Mesenteric fat pad (tissue), 1 donor: ENCODE results near the gene KRTAP27-1. TPM values are rescaled to one million over a fixed set of nuclear protein-coding genes. Genes with fewer than 3 reads are reported as not detected.

ENCODE experiments used
- DNase-seq: peaks from one replicate; pipeline ENCODE4 v3.0.0-alpha.2; 2020; ENCODE audit warnings: low spot score
- long read RNA-seq: library from polyadenylated mRNA; unstranded; transcript quantifications from one replicate; pipeline ENCODE4 v2.0.0, GENCODE V29; 2020
- total RNA-seq: library from RNA; stranded (reverse); fragmentation: NEBNext Ultra II Directional; extraction: Animal tissue kit (Norgen Biotek cat#: 25700); gene quantifications from one replicate; pipeline ENCODE4 v1.2.1, GENCODE V29; 2021
- donor health status: DM: yes; HTN: yes; CAD: no.

Gene KRTAP27-1, protein sequence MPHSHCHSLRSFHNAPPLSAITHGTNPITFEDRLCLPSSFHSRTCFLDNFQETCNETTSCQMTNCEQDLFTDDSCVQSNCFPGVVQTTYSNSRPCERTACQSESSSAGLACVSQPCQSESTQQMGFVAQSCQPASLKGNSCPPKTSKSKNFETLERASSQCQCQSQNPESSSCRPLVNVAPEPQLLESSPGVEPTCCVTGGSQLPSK
- not detected for total RNA-seq
- long read RNA-seq: 0 reads

DNA sequence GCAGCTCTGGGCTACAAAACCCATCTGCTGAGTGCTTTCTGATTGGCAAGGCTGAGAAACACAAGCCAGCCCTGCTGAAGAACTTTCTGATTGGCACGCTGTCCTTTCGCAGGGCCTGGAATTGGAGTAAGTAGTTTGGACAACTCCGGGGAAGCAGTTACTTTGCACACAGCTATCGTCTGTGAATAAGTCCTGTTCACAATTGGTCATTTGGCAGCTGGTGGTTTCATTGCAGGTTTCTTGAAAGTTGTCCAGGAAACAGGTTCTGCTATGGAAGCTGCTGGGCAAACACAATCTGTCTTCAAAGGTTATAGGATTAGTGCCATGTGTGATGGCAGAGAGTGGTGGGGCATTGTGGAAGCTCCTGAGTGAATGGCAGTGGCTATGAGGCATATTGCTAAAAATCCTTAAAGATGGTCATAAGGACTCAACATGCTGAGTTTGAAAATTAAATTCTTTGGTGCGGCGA is at the start of gene KRTAP27-1:
Gene KRTAP27-1, minus strand, starts transcription at position 419 of the 469 bp plus-strand sequence. Its CDS starts 26 bp downstream, at position 393.
- DNase-seq: no peak

DNA sequence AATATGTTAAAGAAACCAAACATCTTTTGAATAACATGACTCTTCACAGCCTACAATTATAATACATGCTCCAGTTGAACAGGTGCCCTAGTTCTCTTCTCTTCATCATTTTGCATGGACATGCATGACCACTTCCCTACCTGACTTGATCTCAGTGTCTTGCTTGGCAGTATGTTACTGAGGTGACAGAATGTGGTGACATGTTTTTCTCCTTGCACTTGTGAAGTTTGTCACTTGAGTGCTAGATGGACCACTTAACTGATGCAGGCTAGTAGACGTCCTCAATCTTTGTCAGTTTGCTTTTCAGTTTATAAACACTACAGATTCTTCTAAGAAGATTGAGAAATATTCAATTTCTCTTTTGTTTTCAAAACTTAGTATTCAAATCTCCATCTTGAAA is 44.7 kb upstream of the KRTAP27-1 start:
- DNase-seq: no peak

DNA sequence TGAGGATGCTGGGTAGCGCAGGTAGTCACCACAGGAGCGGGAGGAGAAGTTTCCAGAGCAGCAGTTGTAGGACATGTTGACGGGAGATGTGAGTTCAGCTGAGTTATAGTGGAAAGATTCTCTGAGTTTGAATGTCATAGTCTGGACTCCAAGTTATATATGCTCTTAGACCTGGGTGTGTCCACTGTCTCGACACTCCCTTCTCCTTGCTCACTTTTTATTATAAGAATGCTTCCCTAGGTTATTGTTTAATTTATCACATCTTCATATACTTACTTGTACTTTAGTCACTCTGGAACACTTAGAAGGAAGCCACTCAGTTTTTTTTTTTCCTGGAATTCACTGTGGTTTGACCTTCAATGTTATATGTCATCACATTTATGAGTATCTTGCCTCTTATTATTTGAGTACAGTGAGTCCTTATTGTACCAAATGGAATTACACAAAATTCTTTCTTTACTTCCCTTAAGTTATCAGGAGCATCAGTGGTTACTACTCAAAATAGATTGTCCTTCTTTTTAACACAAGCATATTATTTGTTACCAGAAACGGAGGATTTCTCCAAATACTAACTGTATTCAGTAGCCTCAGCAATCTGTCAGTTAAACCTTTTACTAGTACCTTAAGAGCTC is 34.8 kb upstream of the KRTAP27-1 start, which contains the start of gene KRTAP13-2:
Gene KRTAP13-2, minus strand, starts transcription at position 133 of the 632 bp plus-strand sequence. Its CDS starts 58 bp downstream, at position 75.
- DNase-seq: no peak

DNA sequence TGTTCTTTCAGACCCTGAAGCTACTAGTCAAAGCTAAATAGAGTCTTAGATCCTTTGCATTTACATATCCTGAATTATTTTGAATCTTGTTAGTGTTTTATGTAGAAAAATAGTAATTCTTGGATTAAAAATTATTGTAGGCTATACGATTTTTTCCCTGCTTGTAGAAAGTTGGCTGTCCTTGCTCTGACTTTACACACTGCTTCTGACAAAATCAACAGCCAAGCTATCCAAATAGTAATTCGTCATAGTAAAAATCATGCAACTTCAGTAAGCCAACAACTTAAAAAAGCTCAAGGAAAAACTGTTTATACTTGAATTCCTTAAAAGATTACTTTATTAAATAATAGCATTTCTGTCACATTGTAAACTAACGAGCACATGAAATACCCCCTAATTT is 18.4 kb upstream of the KRTAP27-1 start:
- no peak for DNase-seq

DNA sequence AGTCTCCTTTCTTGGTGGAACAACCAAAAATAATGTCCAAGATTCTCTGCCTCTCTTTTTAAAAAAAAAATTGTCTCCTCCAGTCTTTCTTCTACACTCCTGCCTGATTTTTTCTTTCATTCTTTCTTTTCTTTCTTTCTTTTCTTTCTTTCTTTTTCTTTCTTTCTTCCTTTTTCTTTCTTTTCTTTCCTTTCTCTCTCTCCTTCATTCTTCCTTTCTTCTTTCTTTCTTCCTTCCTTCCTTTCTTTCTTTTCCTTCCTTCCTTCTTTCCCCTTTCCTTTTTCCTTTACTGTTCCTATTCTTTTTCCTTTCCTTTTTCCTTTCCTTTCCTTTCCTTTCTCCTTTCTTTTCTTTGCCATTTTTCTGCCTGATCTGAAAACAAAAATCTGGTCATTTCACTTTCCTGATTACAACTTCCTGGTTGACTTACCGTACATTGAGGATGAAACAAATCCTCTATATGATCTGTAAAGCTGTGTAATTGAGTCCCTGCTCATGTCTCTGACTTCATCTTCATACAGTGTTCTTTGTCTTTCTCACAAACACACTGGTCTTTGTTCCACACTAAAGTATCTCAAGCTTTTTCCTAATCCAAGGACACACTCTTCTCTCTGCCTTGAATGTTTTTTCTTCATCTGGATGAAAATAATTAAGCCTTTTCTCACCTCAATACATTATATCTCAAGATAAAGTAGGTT is 17.0 kb upstream of the KRTAP27-1 start:
- DNase-seq: no peak

DNA sequence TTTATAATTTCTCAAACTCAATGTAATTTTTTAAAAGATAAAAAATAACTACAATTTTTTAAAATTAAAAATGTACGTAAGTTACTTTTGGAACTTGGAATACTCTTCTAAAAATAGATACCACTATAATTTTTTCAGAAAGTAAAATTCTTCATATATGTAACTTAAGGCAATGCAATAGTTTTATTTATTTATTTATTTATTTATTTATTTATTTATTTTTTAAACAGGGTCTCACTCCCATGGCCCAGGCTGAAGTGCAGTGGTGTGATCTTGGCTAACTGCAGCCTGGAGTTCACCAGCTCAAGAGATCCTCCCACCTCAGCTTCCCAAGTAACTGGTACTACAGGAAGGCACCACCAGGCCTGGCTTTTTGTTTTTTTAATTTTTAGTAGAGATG is 14.0 kb upstream of the KRTAP27-1 start:
- no peak for DNase-seq

DNA sequence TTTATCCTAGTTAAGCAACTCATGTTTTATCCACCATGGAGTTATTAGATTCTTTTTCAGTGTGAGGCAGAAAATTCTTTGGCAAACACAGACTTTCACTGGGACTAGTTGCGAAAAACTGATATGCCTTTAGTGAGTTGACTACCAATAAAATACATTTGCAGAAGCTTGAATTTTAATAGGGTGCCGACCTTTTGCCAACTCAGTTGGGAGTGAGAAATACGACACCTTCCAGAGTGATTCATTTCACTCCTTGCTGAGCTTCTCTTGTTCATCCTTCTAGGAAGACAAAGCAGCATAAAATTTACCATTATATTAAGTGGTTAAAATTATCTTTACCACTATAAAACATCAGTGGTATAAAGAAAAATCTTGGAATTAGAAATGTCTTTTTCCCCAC is 12.1 kb upstream of the KRTAP27-1 start:
- DNase-seq: no peak

DNA sequence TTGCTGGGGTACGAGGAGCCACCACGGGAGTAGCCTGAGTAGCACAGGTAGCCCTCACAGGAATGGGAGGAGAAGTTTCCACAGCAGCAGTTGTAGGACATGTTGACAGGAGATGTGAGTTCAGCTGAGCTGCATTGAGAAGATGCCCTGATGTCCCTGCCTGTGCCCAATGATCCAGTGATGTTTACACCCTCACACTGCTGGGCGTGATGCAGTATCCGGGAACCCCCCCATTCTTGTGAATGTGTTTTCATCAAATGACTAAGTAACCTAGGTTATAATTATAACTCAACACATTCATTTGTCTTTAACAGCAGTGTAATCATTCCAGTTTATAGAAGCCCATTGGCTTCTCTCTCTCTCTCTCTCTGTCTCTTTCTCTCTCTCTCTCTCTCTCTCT is 11.0 kb upstream of the KRTAP27-1 start, which contains the start of gene KRTAP23-1:
Gene KRTAP23-1, minus strand, starts transcription at position 101 of the 400 bp plus-strand sequence. Its CDS starts 0 bp downstream, at position 101.
- DNase-seq: no peak

DNA sequence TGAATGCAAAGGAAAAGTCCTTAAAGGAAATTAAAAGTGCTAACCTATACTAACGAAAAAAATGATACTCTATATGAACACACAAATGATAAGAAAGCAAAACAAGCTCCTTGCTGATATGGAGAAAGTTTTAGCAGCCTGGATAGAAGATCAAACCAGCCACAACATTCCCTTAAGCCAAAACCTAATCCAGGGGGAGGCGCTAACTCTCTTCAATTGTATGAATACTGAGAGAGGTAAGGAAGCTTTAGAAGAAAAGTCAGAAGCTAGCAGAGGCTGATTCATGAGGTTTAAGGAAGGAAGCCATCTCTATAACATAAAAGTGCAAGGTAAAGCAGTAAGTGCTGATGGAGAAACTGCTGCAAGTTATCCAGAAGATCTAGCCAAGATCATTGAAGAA is 7.5 kb upstream of the KRTAP27-1 start:
- DNase-seq: no peak

DNA sequence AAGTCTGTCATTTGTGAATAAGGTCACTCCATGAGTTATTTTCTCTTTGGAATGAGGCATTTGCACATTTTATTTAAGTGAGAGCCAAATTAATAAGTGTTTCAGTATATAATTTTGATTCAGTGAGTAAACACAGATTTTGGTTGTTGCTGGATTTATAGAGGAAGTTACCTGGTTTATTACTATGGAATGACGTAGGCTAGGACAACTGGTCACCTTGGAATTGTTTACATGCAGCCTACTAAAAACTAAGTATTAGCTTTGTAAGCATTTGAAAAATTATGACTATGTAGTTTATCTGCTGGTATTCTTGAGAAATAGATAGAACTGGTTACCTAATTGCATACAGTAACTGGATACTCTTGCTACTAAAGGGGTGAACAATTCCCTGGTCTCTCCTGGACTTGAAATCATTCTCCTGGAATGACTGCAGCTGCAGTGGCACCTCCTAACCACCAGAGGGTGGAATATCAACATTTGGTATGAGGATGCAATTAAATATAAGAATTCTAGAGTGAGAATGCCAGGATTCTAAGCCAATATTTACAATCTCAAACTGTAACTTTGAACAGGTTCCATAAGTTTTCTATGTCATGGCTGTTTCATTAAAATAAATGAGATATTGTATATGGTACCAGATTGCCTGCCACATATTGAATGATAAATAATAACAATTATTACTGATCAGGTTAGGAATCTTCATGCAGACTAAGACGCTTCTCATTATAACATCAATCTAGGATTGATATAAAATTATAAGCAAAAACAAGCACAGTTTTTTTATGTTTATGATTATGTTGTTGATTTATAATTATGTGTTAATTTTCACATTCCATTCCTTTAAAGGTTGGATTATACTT is 3.5 kb upstream of the KRTAP27-1 start:
- no peak for DNase-seq

DNA sequence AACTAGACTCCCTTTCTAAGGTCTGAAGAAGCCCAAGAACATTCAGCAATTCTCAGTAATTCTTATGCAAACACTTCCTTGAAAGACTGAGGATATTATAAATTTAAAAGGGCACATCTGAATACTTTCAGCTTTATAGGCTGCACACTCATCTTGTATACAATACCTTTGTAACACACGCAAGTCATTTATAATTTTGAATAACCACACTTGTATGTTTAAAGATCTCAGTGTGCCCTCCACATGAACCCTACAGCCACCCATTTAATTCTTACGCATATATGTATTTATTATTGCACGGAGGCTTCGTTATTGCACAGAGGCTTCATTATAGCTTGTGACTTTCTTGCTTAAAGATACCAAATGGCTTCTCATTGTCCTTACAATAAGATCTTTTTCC is 1.2 kb upstream of the KRTAP27-1 start:
- no peak for DNase-seq

DNA sequence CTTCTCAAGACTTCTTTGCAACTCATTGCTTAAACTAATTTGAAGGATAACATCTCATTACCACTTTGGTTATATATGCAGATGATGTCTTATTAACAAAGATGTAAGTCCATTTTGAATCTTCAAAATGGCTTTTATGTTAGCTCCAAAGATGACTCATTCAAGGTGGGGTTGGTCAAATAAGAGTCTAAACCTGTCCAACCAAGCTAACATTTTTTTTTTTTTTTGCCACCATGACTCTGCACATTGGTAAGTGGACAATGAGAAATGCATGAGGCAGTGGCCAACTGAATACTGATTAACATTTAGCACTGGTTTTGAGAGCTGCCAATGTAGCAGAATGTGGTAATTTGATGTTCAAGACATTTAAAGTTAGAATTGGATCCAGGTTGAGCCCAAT is 278 bp upstream of the KRTAP27-1 start:
- DNase-seq: no peak

DNA sequence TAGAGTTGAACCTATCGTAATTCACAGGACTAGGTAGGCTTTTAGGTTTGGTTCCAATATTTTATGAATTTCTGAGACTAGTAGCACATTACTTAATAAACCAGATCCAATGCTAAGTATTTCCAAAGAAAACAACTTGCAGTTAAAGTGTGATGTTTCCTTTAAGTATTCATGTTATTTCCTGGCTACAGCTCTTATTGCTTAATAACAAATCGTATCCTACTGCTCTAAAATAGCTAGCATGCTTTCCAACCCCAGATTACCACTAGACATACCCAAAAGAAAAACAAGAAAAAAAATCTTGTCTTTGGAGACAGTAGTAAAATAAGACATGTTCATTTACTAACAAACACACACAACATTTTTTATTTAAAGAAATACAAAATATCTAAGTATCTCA is 898 bp downstream of the KRTAP27-1 start:
- no peak for DNase-seq

DNA sequence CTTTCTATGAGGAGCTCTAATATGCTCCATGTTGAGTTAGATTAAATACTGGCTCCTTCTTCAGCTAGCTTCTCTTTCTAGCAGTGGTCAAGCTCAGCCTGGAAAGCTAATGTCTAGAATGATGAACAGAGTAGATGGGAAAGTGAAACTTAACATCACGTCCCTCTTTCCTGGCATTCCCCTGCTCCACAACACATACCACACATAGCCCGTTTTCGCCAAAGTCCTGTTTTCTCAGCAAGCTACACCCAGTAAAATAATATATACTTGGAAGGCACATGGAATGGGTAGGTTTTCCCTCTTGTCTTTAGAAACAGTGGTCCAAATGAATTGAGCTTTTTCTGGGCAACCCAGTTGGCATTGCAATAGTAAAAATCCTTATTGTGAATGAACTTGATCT is 3.8 kb downstream of the KRTAP27-1 start:
- DNase-seq: no peak

DNA sequence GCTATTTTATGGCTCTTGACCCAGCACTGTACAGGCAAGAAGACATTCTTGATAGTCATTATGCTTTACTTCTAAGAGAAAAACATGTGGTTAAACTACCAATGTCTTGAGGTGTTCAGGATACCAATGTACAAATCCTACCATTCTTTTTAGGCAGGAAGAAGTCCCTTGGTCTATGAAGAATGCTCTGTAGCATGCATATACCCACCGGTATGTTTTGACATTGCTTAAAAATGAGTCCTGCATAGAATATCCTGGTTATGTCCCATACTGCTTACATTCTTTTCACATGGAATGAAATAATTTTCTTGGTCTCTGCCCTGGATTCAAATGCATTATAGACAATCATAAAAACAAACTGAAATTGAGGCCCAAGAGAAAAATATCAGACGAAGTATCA is 4.8 kb downstream of the KRTAP27-1 start:
- no peak for DNase-seq

DNA sequence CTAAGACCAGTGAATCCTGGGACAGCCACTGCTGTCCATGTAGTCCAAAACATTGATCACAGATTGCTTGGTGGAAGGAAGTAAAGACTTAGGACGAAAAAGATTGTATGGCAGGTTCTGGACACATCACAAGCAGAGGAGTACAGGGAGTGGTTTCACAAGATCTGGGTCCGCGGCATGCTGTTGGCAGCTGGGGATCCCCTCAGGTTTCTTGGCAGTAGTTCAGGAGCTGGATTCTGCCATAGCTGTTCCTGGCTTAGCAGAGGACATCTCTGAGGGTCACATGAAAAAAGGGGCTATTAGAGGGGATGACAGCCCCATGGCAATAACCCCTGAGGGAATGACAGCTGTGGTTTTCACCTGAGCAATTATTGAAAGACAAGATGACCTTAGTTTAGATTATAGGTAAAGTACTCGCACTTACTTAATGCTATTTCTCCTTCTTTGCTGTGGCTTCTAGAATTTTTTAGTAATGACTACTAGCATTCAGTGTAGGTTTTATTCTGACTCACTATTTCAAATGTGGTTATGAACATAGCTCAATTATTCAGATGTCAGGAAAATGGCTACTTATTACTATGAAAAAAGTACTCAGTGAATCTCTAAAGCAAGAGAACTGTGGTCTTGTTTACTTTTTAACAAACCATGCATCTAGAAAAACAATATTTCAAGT is 8.2 kb downstream of the KRTAP27-1 start:
- DNase-seq: no peak

DNA sequence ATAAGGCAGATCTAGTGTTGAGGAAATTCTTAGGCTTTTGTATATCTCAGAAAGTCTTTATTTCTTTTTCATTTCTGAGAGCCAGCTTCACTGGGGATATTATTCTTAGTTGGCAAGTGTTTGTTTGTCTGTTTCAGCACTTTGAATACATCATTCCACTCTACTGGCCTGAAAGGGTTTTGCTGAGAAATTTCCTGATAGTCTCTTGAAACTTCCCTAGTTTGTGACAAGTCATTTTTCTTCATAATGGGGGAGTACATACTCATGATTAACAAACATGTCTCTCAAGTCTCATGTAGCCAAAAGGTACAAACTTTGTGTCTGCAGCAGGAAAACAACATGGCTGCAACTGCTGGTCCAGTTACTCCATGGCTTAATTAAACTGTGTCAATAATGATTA is 11.1 kb downstream of the KRTAP27-1 start:
- DNase-seq: no peak

DNA sequence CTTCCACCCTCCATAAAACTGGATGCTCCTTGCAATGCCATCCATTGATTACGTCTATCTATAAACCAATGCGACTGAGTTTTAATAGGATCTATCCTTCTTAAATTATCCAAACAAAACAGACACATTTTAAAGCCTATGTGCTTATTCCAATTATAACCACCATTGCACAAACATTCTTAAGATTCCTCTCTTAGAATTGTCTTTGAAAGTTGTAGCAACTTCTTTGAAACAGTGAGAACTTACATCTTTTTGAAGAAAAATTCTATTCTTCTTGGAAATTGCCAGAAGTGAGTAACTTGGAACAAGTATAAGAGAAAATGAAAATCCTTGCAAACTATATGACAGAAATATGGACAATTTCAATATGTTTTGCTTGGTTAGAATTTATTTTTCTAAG is 17.3 kb downstream of the KRTAP27-1 start, which contains the start of gene KRTAP26-1:
Gene KRTAP26-1, minus strand, starts transcription at position 101 of the 400 bp plus-strand sequence. CDS start 280 bp downstream, outside the sequence.
- DNase-seq: no peak

DNA sequence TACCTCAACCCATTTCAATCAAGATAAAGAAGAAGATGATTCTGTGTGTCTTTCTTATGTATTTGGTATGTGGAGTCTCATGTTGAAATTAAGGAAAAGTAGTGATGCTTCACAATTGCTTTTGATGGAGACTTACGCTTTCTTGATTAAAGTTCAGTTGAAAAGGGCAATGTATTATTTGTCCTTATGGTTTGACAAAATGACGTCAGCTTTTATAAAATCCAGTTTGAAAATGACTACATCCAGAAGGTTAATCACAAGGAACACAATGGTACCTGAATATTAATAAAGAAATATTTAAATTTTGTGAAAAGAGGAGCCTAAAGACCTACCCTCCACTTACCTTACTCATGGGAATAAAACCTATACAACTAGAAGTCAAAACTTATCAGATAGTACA is 21.8 kb downstream of the KRTAP27-1 start:
- DNase-seq: no peak

DNA sequence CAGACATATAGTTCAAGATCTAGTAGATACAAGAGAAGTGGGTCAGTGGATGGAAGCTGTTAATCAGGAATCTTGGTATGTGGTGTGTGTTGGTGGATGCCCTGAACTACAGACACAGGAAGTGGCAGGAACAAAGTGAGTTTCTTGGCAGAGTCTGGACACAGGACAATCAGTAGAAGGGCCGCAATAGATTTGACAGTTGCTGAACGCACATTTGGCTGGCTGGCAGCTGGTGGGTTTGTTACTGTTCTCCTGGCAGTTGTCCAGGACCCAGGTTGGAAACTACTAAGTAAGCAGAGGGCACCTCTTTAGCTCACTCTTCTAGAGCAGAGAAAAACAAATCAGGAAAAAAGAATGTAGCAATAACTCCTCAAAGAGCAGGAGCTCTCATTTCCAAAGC is 30.6 kb downstream of the KRTAP27-1 start:
- no peak for DNase-seq

DNA sequence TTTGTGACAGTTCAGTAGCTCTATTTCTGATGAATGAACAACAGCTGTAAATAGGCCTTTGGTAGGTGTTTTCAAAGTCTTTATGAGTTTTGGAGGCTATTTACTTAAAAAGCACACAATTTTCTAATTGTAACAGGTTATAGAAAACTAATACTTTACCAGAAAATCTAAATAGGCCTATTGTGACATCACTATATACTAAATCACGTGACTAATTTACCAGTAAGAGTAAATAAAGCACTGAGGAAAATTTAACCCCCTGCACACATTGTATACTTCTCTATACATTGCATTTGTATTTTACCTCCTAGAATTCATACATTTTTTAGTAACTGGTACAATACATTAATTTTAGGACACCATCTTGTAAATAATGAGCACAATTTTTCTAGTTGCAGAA is 32.4 kb downstream of the KRTAP27-1 start:
- no peak for DNase-seq
